ENCODE measurements around the gene ANGPTL4.

GRCh38 chr19:8332976-8333766, 30.8 kb upstream of the ANGPTL4 start:
- TF ChIP-seq ESRRG (CRISPR knock-in tag; IDR thresholded peaks at IDR 0.05) (no peak), GLIS3 (CRISPR knock-in tag; IDR thresholded peaks at IDR 0.05) (no peak), TOX (CRISPR knock-in tag; IDR thresholded peaks at IDR 0.05; ENCODE audit: borderline replicate concordance) (no peak), POU6F1 (CRISPR knock-in tag; IDR thresholded peaks at IDR 0.05; ENCODE audit: borderline replicate concordance, low read depth) (no peak), PATZ1 (CRISPR knock-in tag; IDR thresholded peaks at IDR 0.05; ENCODE audit: borderline replicate concordance) (no peak), ZFP30 (CRISPR knock-in tag; IDR thresholded peaks at IDR 0.05) (no peak), ZNF8 (CRISPR knock-in tag; IDR thresholded peaks at IDR 0.05) (no peak), CREB5 (CRISPR knock-in tag; IDR thresholded peaks at IDR 0.05; ENCODE audit: low read depth) (no peak)

Measured in SK-N-SH treated with all-trans-retinoic acid at 6 μM for 48 hours (cell line).